Cerebellar nuclear complex (tissue), 1 donor: Measurements from ENCODE around the gene F2.
"Not testable (repeated sequence)": the region's sequence is repeated elsewhere in the genome, so short reads cannot be mapped to it uniquely, and the experiment has no call there.

ENCODE experiments used
- DNase-seq, 2 experiments: peaks; one replicate each; lab custom pipeline; 2025; lab: John Stamatoyannopoulos, UW

F2 gene

DNA sequence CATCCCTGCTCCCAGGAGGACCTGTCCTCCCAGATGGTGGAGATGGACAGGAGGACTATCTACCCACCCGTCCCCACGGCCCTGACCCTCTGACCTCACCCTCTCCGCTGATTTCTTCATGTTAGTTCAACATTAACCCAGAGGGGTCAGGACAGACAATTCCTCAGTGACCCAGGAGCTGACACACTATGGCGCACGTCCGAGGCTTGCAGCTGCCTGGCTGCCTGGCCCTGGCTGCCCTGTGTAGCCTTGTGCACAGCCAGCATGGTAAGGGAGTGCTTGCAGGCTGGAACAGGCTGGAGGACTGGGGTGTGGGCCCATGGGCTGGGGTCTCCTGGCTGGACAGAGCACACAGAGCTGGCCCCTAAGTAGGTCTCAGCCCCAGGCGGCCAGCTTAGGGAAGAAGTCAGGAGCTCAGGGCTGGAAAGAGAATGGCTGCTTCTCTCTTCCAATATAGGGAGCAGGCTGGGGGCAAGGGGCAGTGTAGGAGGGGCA is at the start of gene F2:
Gene F2, plus strand, starts transcription at position 166 of the 495 bp plus-strand sequence. Its CDS starts 23 bp downstream, at position 189.
- no peak for DNase-seq

DNA sequence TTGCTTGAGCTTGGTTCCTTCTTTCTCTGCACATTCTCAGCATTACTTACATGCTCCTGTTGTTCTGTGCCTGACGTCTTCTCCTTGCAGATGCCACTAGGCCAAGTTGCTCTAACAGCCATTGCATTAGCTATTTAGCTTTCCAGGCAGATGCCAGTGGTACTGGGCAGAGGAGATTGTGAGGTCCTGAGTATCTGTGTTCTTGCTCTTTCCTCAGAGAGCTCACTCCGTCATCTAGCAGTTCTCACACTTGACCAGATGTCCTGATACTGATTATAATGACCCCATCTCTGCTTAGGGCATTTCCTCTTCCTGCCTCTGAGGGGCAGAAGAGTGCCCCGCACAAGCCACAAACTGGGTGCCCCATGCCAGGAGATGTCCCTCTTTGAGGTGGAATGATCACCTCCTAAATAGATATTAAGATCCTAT is 49.3 kb upstream of the F2 start:
- no peak for DNase-seq

DNA sequence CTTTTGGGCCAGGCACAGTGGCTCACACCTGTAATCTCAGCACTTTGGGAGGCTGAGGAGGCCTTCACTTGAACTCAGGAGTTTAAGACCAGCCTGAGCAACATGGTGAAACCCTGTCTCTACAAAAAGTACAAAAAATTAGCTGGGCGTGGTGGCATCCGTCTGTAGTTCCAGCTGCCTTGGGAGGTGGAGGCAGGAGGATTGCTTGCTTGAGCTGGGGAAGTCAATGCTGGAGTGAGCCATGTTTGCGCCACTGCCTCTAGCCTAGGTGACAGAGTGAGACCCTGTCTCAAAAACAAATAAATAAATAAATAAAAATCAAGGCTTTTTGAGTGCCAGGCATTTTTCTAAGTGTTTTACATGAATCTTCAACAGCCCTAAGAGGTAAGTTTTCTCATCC is 48.5 kb upstream of the F2 start:
- DNase-seq: not testable (repeated sequence)

DNA sequence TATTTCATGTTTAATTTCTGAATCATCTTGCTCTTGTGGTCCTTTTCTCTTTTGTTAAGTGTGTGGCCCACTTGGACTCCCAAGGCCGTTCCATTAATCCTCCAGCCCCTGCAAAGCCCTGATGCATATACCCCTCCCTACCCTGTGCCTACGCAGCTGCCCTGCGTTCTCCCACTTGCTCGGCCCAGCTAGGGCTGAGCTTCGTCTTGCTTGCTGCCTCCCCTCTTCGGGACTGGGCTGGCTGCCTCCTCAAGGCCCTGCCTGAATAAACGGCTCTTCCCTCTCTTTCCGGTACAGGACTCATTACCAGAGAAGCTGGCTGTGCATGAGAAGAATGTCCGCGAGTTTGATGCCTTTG is 47.1 kb upstream of the F2 start:
- DNase-seq: no peak

DNA sequence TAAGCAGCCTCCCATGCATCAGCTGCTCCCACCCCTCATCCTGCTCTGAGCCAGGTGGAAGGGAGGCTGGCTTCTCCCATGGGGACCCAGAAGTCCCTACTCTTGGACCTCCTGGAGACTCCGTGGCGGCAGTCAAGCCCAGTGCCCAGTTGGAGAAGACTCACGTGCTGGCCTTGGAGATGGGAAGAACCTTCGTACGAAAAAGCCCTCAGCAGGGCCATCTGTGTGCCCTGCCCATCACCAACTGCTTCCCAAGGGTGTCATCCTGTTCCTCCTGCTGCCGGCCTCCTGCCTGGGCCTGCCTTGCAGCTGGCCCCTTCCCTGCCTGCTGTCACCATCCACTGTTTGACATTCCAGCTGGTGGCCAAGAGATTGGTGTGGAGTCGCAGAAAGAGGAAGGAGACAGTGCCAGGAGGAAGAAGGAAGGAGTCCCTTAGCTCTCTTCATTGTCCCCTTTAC is 46.6 kb upstream of the F2 start:
- no peak for DNase-seq

DNA sequence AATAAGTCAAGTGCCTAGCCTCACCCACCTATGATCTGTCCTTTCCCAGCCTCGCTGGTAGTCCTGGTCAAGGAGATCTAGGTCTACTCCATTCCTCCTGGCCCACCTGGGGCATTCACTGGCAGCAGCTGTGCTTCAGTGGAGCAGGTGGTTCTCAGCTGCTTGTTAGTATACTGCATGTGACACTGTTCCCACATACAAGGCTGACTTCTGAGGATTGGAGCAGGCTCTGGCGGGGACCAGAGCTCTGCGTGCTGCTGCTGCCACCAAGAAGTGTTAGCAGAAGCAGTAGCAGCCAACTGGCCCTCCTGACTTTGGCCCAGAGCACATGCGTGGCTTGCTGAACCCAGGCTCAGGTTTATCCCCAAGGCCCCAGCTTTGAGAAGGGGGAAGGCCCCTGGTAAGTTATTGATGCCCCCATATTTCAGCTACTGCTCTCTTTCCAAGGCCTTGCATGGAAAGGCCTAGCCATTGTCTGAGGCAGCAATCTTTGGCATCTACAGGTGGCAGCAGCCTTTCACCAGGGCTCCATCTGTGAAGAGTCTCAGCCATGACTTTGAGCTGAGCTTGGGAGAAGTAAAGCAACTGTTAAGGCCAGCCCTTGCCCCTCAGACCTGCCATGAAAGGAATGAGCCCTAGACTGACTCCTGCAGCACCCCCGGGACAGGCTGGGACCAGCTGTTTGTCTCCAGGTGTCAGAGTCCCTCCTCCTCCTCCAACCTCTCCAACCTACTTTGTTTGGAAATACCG is 45.1 kb upstream of the F2 start:
- DNase-seq: no peak

DNA sequence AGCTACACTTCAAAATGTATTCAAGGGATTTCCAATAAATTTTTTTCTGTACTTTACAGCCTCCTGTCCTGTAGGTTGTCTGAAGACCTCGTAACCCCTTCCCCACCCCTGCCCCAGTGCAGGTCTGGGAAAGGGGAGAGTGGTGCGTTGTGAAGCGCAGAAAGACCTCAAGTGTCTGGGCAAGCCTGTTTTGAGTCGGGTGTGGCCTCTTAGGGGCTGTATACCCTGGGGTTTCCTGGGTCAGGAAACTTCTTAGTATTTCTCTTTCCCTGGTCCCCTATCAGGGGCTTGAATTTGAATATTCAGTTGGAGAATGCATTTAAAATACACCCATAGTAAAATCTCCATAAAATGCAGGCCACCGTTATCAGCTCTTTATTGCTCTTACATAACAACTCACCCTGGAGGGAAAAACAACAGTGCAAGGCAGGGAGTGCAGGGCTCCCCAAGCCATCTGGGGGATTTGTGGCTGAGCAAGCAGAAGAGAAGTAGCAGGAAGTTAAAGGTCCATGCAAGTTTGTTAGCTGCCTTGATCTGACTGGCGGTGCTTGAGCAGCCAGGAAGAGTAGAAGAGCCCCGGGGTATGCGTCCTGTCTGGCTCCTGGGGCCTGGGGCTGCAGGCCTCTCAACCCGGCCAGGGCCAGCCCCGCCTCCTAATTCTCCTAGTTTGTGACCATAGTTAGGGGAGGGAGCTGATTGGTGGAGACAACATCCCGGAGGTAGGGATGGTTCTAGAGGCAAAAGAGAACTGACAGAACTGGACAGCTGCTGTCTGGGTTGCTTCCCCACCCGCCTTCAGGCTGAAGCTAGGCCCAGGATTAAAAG is 44.3 kb upstream of the F2 start:
- no peak for DNase-seq

DNA sequence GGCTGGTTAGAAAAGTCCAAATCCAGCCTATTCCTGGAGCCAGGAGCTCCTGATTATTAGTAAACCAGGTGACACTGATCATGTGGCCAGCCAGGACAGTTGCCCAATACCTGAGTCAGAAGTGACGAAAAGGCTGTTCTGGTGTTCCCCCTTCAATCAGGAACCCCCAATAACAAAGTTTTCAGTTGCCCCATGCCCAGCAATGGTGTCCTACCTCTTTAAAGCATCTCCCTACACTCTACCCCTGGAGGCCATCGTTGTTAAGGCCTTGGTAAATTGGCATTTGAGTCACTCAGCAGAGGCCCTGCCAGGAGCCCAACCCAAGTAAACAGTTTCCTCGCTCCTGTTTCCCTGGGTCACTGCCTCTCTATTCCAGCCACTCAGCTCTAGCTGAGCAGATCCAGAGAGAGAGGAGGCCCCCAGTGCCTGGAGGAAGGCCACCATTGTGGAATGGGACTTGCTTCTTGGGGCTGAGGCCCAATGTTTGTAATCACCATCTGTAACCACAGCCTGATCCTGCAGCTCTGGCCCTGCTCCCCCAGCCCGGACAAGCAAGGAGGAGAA is 43.6 kb upstream of the F2 start:
- no peak for DNase-seq

DNA sequence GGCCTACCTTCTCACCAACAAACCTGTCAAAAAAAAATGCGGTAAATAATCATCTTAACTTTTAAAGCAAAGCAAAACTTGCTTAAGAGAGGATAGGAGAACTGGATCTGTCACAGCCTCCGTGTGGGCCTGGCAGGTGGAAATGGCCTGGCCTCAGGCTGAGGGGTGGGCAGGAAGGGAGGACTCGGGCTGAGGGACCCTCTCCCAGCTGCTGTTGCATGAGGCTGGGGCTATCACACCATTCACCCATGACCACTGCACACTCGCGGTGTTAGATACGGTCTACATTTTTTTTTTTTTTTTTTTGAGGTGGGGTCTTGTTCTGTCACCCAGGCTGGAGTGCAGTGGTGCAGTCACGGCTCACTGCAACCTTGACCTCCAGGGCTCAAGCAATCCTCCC is 43.1 kb upstream of the F2 start:
- DNase-seq: no peak

DNA sequence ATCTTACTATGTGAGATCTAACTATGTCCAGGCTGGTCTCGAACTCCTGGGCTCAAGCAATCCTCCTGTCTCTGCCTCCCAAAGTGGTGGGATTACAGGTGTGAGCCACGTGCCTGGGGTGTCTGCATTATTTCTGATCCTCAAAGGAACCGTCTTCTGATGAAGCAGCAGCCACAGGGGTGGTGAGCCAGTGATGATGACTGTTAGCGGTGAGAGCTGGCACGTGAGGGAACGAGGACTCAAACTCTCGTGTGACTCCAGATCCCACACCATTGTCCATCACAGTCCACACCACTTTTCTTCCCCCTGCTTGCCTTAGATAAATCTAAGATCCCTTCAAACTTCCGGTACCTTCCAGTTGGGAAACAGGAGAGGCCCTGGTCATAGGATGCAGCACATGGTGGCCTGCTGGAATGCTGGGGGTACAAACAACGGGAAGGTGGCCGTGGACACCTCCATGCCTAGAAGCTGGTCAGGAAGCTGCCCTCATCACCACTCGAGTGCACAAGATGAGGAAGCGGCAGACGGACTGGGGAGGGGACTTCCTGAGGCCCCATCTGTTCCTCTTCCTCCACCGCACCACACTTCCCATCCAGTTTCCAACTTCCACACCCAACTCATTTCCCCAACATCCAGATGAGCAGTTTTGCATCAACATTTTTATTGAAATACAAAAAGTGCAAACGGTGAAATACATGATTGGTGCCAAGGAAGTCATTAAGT is 42.4 kb upstream of the F2 start:
- no peak for DNase-seq

DNA sequence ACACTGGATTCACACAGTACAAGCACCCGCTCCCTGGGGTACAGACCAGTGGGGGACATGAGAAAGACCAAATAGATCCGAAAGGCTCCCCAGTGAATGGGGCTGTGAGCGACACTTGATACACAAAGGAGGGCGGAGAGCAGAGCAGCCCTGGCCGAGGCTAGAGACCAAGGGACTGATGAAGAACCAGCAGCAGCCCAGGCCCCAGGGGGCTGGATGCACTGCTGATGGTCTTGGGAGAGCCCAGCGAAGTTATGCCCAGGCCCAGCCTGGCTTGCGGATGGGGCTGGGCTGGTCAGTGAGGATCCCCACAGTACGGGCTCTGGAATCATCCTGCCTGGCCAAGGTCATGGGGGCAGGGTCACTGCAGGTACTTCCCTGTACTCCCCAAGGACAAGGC is 41.8 kb upstream of the F2 start:
- DNase-seq: no peak

DNA sequence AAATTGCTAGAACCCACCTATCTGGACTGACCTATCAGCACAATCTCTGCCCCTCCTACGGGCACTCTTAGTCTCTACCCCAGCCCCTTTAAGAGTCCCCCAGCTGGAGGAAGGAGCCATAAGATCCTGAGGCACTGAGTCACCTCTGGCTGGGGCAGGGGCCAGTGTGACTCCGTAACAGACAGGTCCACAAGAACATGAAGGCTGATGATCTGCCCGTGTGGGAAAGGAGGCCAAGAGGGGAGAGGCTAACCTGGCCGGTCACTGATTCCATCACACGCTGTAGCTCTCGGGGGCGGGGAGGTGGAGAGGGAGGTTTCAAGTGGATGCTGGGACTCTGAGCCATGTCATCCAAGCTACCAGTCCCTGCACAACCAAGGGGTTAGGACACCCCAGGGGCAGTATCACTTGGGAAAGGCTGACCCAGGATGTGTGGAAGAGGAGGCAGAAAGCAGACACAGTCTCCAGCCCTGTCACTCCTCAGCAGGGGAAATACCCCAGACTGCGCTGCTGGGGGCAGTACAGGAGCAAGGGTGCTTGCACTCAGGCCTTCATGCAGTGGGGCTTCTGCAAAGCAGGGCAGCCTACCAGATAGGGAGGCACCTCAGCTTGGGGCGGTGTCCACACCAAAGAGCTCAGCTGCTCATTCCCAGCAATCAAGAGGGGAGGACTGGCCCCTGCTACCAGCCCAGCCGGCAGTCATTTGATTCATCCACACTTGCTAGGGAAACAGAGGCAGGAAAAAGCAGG is 40.8 kb upstream of the F2 start:
- no peak for DNase-seq

DNA sequence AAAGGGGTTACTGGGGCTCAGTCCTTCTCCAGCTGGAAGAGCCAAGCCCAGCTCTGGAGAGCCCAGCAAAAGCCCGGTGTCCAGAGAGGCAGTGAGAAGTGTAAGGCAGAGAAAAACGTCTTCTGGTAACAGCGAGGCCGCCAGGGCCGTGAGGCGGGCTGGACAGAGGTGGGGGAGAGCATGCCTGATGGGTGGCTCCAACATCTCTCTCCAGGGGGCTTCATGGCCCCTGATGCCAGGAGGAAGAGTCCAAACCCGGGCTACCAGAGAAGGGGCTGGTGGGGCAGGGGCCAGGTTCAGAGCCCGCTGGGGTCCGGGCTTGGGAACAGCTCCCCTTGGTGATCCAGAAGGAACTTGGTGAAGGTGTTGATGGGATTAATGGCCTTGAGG is 40.3 kb upstream of the F2 start:
- DNase-seq: no peak

DNA sequence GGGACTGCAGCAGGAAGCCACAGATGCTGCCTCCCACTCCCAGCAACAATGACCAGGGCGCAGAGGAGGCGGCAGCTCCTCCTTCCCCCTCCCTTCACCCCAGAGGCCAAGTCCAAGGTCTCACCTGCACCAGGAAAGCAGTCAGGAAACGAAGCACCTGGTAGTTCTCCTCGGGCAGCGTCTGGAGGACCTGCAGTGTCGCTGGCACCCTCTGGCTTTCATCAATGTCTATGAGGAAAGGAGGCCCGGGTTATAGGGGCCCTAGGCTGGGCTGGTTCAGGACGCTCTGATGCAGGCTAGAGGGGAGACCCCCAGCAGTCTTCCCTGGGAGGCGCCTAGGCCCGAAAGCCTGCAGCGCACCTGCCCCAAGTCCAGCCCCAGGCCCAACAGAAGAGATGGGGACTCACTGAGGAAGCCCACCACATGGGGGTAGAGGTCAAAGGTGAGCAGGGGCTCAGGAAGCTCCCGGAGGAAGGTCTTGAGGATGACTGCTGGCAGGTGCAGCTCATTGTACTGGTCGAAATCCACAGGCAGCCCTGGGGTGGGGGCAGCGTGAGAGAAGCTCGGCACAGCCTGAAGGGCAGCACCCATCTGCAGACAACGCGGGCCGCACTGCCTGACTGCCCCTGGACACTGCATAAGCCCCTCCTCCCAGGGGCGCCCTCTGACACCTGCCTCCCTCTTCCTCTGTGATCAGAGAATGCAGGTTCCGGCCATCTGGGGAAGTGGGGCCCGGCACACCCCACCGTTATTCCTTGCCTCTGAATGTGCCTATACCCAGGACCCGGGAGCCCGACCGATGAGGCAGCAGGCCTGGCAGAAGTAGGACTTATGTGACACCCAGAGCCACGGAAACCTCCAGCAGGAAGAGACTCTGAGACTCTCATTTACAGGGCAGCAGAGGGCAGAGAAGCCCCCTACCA is 39.5 kb upstream of the F2 start:
- no peak for DNase-seq

DNA sequence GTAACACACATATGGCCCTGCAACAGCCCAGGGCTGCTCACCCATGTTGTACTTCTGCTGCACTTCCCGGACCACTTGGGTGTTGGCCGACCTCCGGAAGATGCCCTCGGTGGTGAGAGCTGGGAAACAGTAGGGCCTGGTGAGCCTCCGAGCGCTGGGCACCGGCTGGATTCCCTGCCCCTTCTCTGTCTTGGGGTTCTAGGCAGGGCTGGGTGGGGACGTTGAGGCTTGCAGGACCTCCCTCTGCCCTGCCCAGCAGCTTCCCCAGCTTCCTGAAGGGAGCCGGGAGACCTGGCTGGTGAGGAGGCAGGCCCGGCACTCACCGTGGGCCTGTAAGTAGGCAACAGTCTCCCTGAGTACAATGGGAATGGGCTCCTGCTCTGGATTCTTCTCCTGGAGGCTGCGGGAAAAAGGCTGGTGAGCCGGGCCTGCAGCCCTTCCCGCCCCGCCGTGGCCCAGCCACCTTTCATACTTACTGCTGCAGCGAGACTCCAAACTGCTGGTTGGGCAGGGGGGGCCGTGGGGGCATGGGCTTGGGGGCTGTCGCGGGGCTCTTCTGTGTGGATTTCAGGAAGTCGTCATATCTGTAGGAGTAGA is 38.8 kb upstream of the F2 start:
- DNase-seq: no peak

DNA sequence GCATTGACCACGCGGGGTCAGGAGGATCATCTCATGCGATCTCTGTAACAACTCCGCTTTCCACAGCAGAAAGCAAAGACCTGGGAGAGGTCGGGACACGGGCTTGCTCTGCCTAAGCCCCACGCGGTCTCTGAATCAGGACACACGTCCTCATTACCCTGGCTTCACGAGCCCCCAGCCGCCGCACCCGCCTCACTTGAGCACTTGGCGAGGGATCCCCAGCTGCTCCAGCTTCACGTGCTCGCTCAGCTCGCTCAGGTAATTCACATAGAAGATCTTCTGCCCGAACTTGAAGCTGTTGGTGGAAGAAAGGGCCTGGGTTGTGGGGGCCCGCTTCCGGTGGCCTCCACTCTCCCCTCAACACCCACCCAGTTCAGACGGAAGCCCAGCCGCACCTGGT is 38.2 kb upstream of the F2 start:
- no peak for DNase-seq

DNA sequence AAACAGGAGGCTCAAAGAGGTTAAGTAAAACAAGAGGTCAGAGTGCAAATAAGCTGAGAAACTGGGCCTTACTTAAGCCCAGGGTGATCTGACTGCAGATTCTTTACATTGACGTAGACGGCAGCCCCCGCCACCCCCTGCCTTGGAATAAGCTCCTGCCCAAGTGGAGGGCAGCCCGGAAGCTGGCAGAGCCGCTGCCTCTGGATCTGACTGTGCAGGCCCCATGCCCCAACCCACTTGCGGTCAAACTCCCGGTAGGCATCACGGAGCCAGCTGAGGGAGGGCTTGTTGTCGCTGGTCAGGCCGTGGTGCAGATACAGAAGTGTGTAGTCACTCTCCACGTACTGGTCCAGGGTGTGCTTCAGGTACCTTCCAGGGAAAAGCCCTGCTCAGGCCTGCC is 37.2 kb upstream of the F2 start:
- no peak for DNase-seq

DNA sequence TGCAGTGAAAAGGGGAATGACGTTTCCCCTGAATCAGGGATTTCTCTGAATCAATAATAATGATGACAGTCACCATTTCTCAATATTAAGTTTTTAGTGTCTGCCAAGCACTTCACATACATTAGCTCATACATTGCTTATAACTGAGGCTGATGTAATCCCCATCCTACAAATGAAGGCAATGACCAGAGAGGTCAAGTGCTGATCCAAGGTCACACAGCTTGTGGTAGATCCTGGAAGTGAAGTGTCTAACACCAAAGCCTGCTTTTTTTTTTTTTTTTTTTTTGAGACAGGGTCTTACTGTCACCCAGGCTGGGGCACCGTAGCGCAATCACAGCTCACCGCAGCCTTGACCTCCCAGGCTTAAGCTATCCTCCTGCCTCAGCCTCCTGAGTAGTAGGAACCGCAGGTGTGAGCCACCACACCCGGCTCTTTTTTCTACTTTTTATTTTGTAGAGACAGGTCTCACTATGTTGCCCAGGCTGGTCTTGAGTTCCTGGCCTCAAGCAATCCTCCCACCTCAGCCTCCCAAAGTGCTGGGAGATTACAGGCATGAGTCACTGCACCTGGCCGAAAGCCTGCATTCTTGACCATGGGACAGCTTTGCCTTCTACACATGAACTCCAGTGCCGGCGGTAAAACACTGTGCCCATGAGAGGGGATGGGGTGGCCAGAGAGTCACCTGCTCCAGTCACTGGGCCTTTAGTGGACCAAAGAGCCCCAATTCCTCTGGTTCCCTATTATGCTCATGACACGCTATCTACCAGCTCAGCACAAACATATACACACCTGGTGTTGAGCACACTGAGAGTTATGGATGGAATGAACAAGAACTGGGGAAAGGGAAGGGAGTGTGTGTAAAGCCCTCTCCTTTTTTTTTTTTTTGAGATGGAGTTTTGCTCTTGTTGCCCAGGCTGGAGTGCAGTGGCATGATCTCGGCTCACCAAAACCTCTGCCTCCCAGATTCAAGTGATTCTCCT is 36.0 kb upstream of the F2 start:
- no peak for DNase-seq

DNA sequence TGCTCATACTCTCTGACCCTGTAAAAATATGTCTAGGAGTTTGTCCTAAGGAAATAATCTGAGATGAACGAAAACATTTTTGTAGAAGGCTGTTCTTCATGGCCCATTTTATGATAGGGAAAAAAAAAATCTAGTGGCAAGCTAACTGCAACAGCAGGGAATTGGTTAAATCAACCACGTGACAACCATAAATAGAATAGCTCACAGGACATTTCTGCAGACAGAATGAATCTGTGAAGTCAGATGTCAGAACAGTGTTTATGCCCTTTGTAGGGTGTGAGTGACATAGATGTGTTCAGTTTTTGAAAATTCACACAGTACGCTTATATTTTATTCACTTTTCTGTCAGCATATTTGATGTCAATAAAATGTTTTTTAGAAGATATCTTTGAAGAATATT is 34.6 kb upstream of the F2 start:
- DNase-seq: peak in 1 of 2 experiments; percentile 12
